ENCODE results near the gene LDHAL6B.

Gene LDHAL6B

DNA sequence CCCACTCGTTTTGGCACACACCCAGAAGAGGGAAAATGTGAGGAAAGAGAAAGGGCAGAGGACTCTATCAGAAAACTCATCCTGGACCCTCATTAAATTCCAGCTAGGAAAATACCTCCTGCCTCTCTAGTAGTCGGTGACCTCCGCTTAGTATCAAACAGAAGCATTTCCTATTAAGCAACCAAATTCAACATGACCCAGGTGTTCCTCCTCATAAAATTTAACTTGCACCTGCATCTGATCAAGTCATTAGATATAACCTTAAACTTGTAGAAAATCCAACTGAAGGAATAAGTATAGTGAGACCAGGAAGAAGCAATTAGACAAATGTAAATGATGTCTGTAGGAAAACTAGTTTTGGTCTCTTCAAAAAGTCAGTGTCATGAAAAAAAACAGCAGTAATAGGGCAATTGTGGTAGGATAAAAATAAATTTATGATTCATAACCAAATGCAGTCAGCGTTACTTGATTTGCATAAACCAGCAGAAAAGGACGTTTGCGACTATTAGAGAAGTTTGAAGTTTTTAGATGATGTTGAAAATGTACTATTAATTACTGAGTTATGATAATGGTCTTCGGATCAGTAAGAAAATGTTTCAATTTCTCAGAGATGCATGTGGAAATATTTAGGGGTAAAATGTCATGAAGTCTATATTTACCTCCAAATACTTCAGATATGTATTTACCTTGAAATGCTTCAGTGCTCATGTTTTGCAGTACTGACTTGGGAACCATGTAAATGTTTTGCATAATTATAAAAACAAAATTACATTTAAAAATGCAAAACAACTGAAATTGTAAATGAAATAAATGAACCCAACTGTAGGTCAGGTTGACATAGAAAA, 44.6 kb downstream of the LDHAL6B start:
- no peak for DNase-seq (ENCODE audit: low read depth)

- DNase-seq (ENCODE audit: low read depth), result no peak
Measured at GRCh38 chr15:59252137-59252536, 45.5 kb downstream of the LDHAL6B start.

DNA sequence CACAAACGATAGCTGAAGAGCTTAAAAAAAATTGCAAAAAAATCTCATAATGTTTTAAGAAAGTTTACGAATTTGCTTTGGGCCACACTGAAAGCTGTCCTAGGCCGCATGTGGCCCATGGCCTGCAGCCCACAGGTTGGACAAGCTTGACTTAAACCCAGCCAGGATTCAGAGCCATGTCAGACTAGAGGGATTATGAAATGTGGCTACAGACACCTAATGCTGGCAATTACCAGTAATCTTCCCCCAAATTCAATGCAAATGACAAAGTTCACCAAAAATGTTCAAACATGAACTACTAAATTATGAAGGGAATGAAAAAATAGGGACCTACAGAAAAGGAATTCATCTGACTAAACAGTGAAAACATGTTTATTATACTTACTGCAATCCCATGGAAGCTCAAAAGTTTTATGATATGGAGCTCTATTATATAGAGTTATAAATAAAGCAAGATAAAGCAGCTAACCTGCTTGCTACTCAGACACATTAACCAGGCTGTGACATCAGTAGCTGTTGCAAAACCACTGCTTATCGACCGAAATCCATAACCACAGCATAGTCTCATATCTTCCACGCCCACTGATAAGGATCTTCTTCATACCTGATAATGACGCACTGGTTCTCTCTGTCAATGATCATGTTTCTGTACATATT, 49.2 kb downstream of the LDHAL6B start:
- no peak for DNase-seq (ENCODE audit: low read depth)

- no peak for DNase-seq (ENCODE audit: low read depth)
Measured at GRCh38 chr15:59256482-59256881, 49.8 kb downstream of the LDHAL6B start.

GRCh38 chr15:59257140-59257539, 50.5 kb downstream of the LDHAL6B start:
- DNase-seq (ENCODE audit: low read depth), result no peak
